GM23338 (cell line): ENCODE results near the gene CLHC1. TPM values are rescaled to one million over a fixed set of nuclear protein-coding genes. Genes with fewer than 3 reads are reported as not detected.

ENCODE experiments used
- ATAC-seq: fragments of 200-7000 bp; cut with Tn5 transposase; 3 replicates; pipeline ENCODE4 v1.9.1; 2020
- DNase-seq: peaks from one replicate; pipeline ENCODE4 v3.0.0-alpha.2; 2015; ENCODE audit warnings: low spot score
- H2AFZ ChIP-seq: fragments of 200-600 bp; sonication (generic); 2 replicates; pipeline ENCODE4 v1.8.0; 2016; ENCODE audit warnings: antibody characterized with exemption, mild to moderate bottlenecking, moderate library complexity
- H3F3A ChIP-seq: fragments of 200-600 bp; sonication (generic); replicated peaks from 2 replicates; pipeline ENCODE4 v1.8.0; 2017; ENCODE audit warnings: antibody characterized with exemption, mixed run types, low read depth
- H3K27ac ChIP-seq: fragments of 200-600 bp; sonication (generic); 2 replicates; pipeline ENCODE4 v1.6.1; 2016; ENCODE audit warnings: low read depth
- H3K27me3 ChIP-seq: fragments of 200-600 bp; sonication (generic); 2 replicates; pipeline ENCODE4 v1.8.0; 2016; ENCODE audit warnings: mild to moderate bottlenecking, mixed run types, moderate library complexity; ENCODE audit not compliant: insufficient read depth
- H3K36me3 ChIP-seq: fragments of 200-600 bp; sonication (generic); 2 replicates; pipeline ENCODE4 v1.8.0; 2016; ENCODE audit warnings: mild to moderate bottlenecking; ENCODE audit not compliant: insufficient read depth
- H3K4me1 ChIP-seq: fragments of 200-600 bp; sonication (generic); 2 replicates; pipeline ENCODE4 v1.8.0; 2016; ENCODE audit warnings: mild to moderate bottlenecking, moderate library complexity; ENCODE audit not compliant: insufficient read depth
- H3K4me2 ChIP-seq: fragments of 200-600 bp; sonication (generic); 2 replicates; pipeline ENCODE4 v1.7.1; 2017; ENCODE audit warnings: mixed run types
- H3K4me3 ChIP-seq: fragments of 200-600 bp; sonication (generic); 2 replicates; pipeline ENCODE4 v1.6.1; 2016; ENCODE audit warnings: mixed run types
- H3K79me2 ChIP-seq: fragments of 200-600 bp; sonication (generic); replicated peaks from 2 replicates; pipeline ENCODE4 v1.8.0; 2017; ENCODE audit warnings: mild to moderate bottlenecking; ENCODE audit not compliant: insufficient read depth
- H3K9me2 ChIP-seq: fragments of 200-600 bp; sonication (generic); 2 replicates; pipeline ENCODE4 v1.8.0; 2017; ENCODE audit not compliant: insufficient read depth
- H4K20me1 ChIP-seq: fragments of 200-600 bp; sonication (generic); replicated peaks from 2 replicates; pipeline ENCODE4 v1.8.0; 2017; ENCODE audit warnings: mild to moderate bottlenecking; ENCODE audit not compliant: insufficient read depth
- H3K27ac Mint-ChIP-seq: 2 replicates; pipeline ENCODE4 v1.8.0; 2020; ENCODE audit warnings: inconsistent platforms, mild to moderate bottlenecking, moderate library complexity, mixed read lengths
- H3K27me3 Mint-ChIP-seq: 3 replicates; pipeline ENCODE4 v1.8.0; 2022; ENCODE audit warnings: low read depth, mild to moderate bottlenecking, moderate library complexity, mixed read lengths, inconsistent platforms; ENCODE audit not compliant: insufficient read depth, poor library complexity
- H3K36me3 Mint-ChIP-seq: 3 replicates; pipeline ENCODE4 v1.8.0; 2021; ENCODE audit warnings: low read depth, mild to moderate bottlenecking, inconsistent platforms, moderate library complexity, mixed read lengths
- H3K4me1 Mint-ChIP-seq: 3 replicates; pipeline ENCODE4 v1.8.0; 2020; ENCODE audit warnings: mild to moderate bottlenecking, inconsistent platforms, mixed read lengths
- H3K4me3 Mint-ChIP-seq: 3 replicates; pipeline ENCODE4 v1.8.0; 2021; ENCODE audit warnings: moderate library complexity, mild to moderate bottlenecking, inconsistent platforms, mixed read lengths
- H3K9me3 Mint-ChIP-seq: 3 replicates; pipeline ENCODE4 v1.8.0; 2020; ENCODE audit warnings: moderate library complexity, mild to moderate bottlenecking, inconsistent platforms, mixed read lengths
- EZH2 ChIP-seq: fragments of 200-600 bp; sonication (generic); IDR thresholded peaks from one replicate; pipeline ENCODE4 v1.8.0; 2017; ENCODE audit warnings: antibody characterized with exemption, mild to moderate bottlenecking, low read depth; ENCODE audit not compliant: unreplicated experiment
- EZH2phosphoT487 ChIP-seq: fragments of 200-600 bp; sonication (generic); IDR thresholded peaks from one replicate; pipeline ENCODE4 v1.8.1; 2018; ENCODE audit warnings: antibody characterized with exemption; ENCODE audit not compliant: unreplicated experiment
- JUNB ChIP-seq: IDR thresholded peaks from one replicate; pipeline ENCODE4 v1.6.1; 2016; ENCODE audit warnings: antibody characterized with exemption; ENCODE audit not compliant: unreplicated experiment
- NANOG ChIP-seq: IDR thresholded peaks from 2 replicates; pipeline ENCODE4 v1.6.1; 2016; ENCODE audit warnings: antibody characterized with exemption, borderline replicate concordance
- STAT1 ChIP-seq: IDR thresholded peaks from one replicate; pipeline ENCODE4 v1.6.1; 2016; ENCODE audit warnings: antibody characterized with exemption; ENCODE audit not compliant: unreplicated experiment
- ZNF331 ChIP-seq: fragments of 250-450 bp; sonication (Bioruptor Pico); IDR thresholded peaks from 2 replicates; pipeline ENCODE4 v1.5.0; 2020; ENCODE audit warnings: low read depth, mild to moderate bottlenecking, moderate library complexity
- polyA plus RNA-seq: library from polyadenylated mRNA; unstranded; fragments of >200 nt; fragmentation: Nextera tagmentation; extraction: Ambion mirVana; gene quantifications from 2 replicates; pipeline ENCODE4 v1.2.1, GENCODE V29; 2016
- total RNA-seq: library from RNA; depleted of rRNA; stranded (reverse); fragments of >200 nt; shearing (Covaris generic); gene quantifications from 2 replicates; pipeline ENCODE4 v1.2.3, GENCODE V29; 2014
- TF ChIP-seq, protein P1 (sequence below): fragments of 250-450 bp; sonication (Bioruptor Pico); IDR thresholded peaks from 2 replicates; pipeline ENCODE4 v1.5.0; 2020; ENCODE audit warnings: mild to moderate bottlenecking, moderate library complexity
- TF ChIP-seq, protein P2 (sequence below): IDR thresholded peaks from 2 replicates; pipeline ENCODE4 v1.6.1; 2016; ENCODE audit warnings: antibody characterized with exemption

Gene CLHC1
- total and polyA plus RNA-seq, 2 experiments from 2014 or later: 3.1 to 5.0 TPM

DNA sequence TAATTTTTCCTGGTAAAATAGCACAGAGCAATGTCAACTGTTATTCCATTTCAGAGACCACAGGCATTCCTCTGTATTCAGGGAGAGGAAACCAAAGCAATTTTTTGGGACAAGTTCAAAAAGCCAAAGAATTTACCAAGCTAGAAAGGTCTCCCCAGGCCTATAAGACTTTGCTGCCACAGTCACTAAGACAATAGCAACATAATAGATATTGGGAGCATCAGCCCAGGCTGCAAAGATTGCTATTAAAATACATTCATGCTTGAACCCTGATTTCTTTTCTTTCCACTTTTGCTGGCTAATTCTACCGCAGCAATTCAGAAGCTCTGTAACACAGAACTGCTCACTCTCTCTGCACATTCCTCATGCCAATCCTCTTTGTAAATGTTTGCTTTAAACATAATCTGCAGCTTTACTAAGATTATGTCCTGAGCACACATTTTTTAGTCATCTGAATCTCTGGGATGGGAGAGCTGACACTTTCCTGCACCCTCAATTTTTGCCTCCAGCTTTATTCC lies 76.3 kb downstream of the CLHC1 start (continued):
- TF ChIP-seq, protein P1, sequence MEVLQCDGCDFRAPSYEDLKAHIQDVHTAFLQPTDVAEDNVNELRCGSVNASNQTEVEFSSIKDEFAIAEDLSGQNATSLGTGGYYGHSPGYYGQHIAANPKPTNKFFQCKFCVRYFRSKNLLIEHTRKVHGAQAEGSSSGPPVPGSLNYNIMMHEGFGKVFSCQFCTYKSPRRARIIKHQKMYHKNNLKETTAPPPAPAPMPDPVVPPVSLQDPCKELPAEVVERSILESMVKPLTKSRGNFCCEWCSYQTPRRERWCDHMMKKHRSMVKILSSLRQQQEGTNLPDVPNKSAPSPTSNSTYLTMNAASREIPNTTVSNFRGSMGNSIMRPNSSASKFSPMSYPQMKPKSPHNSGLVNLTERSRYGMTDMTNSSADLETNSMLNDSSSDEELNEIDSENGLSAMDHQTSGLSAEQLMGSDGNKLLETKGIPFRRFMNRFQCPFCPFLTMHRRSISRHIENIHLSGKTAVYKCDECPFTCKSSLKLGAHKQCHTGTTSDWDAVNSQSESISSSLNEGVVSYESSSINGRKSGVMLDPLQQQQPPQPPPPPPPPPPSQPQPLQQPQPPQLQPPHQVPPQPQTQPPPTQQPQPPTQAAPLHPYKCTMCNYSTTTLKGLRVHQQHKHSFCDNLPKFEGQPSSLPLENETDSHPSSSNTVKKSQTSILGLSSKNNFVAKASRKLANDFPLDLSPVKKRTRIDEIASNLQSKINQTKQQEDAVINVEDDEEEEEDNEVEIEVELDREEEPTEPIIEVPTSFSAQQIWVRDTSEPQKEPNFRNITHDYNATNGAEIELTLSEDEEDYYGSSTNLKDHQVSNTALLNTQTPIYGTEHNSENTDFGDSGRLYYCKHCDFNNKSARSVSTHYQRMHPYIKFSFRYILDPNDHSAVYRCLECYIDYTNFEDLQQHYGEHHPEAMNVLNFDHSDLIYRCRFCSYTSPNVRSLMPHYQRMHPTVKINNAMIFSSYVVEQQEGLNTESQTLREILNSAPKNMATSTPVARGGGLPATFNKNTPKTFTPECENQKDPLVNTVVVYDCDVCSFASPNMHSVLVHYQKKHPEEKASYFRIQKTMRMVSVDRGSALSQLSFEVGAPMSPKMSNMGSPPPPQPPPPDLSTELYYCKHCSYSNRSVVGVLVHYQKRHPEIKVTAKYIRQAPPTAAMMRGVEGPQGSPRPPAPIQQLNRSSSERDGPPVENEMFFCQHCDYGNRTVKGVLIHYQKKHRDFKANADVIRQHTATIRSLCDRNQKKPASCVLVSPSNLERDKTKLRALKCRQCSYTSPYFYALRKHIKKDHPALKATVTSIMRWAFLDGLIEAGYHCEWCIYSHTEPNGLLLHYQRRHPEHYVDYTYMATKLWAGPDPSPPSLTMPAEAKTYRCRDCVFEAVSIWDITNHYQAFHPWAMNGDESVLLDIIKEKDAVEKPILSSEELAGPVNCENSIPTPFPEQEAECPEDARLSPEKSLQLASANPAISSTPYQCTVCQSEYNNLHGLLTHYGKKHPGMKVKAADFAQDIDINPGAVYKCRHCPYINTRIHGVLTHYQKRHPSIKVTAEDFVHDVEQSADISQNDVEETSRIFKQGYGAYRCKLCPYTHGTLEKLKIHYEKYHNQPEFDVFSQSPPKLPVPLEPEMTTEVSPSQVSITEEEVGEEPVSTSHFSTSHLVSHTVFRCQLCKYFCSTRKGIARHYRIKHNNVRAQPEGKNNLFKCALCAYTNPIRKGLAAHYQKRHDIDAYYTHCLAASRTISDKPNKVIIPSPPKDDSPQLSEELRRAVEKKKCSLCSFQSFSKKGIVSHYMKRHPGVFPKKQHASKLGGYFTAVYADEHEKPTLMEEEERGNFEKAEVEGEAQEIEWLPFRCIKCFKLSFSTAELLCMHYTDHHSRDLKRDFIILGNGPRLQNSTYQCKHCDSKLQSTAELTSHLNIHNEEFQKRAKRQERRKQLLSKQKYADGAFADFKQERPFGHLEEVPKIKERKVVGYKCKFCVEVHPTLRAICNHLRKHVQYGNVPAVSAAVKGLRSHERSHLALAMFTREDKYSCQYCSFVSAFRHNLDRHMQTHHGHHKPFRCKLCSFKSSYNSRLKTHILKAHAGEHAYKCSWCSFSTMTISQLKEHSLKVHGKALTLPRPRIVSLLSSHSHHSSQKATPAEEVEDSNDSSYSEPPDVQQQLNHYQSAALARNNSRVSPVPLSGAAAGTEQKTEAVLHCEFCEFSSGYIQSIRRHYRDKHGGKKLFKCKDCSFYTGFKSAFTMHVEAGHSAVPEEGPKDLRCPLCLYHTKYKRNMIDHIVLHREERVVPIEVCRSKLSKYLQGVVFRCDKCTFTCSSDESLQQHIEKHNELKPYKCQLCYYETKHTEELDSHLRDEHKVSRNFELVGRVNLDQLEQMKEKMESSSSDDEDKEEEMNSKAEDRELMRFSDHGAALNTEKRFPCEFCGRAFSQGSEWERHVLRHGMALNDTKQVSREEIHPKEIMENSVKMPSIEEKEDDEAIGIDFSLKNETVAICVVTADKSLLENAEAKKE: no peak
- TF ChIP-seq JUNB (no peak), ZNF331 (CRISPR knock-in tag) (no peak)
- TF ChIP-seq, protein P2, sequence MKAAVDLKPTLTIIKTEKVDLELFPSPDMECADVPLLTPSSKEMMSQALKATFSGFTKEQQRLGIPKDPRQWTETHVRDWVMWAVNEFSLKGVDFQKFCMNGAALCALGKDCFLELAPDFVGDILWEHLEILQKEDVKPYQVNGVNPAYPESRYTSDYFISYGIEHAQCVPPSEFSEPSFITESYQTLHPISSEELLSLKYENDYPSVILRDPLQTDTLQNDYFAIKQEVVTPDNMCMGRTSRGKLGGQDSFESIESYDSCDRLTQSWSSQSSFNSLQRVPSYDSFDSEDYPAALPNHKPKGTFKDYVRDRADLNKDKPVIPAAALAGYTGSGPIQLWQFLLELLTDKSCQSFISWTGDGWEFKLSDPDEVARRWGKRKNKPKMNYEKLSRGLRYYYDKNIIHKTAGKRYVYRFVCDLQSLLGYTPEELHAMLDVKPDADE: no peak

DNA sequence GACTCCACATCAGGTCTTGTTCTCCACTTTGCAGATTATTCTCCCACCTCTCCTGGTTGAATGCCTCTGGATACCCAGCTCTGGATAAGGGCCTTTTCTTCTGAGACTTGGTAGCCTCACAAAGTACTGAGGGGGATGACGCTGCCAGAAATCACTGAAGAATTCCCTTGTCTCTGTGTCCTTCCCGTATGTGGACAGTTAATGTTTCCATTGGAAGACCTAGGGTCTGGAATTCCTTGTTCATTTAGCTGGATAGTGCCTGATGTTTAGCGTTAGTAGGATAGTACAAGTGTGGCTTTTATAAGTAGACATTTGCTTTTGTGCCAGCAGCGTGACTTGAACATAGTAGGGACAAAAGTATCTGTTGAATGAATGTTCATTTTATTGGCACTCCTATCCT lies 76.9 kb downstream of the CLHC1 start:
- peaks cover 26% of the 10 kb centered on the region for H3K4me1 ChIP-seq
- ATAC-seq (no peak), DNase-seq (no peak)
- no peaks in the 10 kb centered on the region for H3K9me3 Mint-ChIP-seq
- H3K27me3 Mint-ChIP-seq: peaks cover 2% of the 10 kb centered on the region
- H3K4me3 Mint-ChIP-seq: no peak overlapping the region
- no peaks in the 10 kb centered on the region for H3K79me2 ChIP-seq
- H3K4me2 ChIP-seq: no peak overlapping the region
- no peak overlapping the region; the same call in 1 of the 2 replicates for H2AFZ ChIP-seq
- H3K4me3 ChIP-seq: no peak overlapping the region
- no peaks in the 10 kb centered on the region for H3K36me3 Mint-ChIP-seq
- H3K27me3 ChIP-seq: no peaks in the 10 kb centered on the region
- no peak overlapping the region for H3K27ac Mint-ChIP-seq
- H3K36me3 ChIP-seq: no peaks in the 10 kb centered on the region
- no peaks in the 10 kb centered on the region for H3F3A ChIP-seq
- no peak overlapping the region for H3K27ac ChIP-seq
- no peaks in the 10 kb centered on the region for H3K9me2 ChIP-seq
- H4K20me1 ChIP-seq: no peaks in the 10 kb centered on the region
- H3K4me1 Mint-ChIP-seq: peaks cover 41% of the 10 kb centered on the region
- TF ChIP-seq, protein P1: no peak
- no peak for TF ChIP-seq EZH2
- TF ChIP-seq NANOG: no peak
- TF ChIP-seq EZH2phosphoT487: no peak
- no peak for TF ChIP-seq STAT1
